T-helper 2 cell (primary cell): Measurements from ENCODE around the gene MAGEA4.

Experiments
- DNase-seq, 5 experiments: peaks; one replicate each; pipeline versions ENCODE4 v3.0.0 to v3.0.0-alpha.2; 2012 to 2022

Gene MAGEA4

DNA sequence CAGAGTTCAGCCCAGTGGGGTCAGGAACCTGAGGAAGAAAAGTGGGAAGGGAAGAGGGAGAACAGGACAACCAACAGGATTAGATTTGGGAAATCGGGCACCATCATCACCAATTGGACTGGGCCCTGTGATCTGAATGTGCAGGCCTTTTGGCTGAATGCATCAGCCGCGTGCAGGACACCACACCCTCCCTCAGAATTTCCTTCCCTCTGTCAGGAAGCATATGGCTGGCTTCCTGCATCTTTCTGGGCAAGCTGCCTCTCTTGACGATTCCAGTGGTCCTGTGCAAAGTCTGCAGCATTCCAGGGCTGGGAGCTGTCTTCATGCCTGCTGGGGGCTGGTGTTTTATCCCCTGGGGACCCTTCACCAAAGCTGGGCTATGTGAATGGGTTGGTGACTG, 16.4 kb downstream of the MAGEA4 start:
- no peak for DNase-seq

DNA sequence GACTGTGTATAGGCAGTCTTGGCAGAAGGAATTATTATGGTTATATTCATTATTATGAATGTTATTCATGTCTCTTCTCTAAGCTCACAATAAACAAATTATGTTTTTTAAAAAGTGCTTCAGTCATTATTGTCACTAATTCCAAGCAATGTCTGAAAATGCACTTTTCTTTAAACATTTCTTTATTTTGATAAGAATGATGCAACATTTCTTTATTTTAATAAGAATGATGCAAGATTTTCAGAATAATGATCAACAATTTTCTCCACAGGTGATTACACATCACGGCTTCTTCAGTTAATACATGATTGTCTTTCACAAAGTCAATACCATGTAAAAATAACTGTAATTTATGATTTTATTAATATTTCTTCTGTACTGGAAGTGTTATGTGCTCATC, 22.7 kb downstream of the MAGEA4 start:
- no peak for DNase-seq

- no peak for DNase-seq
Measured at GRCh38 chrX:151938172-151938571, 25.5 kb downstream of the MAGEA4 start.

DNA sequence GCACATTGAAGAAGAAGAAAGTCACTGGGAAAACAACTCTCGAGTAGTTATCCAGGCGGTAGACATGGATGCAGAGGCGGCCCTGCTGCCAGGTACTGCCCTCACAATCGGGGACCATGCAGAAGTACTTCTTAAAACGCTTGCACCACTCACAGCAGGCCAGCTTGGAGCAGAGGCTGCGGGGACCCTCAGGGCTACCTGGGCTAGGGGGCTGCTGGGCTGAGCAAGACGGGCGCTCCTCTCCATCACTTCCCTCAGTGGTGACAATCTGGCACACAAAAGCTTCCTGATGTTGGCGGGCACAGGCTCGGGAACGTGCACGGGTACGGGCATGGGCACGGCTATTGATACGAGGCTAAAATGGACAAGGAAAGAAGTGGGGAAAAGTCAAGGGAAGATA, 42.0 kb downstream of the MAGEA4 start:
- no peak for DNase-seq

GRCh38 chrX:151958101-151958500, 45.4 kb downstream of the MAGEA4 start:
- no peak for DNase-seq

GRCh38 chrX:151962034-151962433, 49.3 kb downstream of the MAGEA4 start:
- no peak for DNase-seq

- DNase-seq = no peak
Measured at GRCh38 chrX:151966236-151966635, 53.5 kb downstream of the MAGEA4 start.

GRCh38 chrX:151970027-151970426, 57.3 kb downstream of the MAGEA4 start:
- DNase-seq = no peak

GRCh38 chrX:151970661-151971060, 58.0 kb downstream of the MAGEA4 start:
- DNase-seq = no peak

GRCh38 chrX:151973060-151973661, 60.5 kb downstream of the MAGEA4 start:
- no peak for DNase-seq

- no peak for DNase-seq
Measured at GRCh38 chrX:151973851-151974335, 61.2 kb downstream of the MAGEA4 start.
